Measurements from ENCODE around the gene PCSK6.

DNA sequence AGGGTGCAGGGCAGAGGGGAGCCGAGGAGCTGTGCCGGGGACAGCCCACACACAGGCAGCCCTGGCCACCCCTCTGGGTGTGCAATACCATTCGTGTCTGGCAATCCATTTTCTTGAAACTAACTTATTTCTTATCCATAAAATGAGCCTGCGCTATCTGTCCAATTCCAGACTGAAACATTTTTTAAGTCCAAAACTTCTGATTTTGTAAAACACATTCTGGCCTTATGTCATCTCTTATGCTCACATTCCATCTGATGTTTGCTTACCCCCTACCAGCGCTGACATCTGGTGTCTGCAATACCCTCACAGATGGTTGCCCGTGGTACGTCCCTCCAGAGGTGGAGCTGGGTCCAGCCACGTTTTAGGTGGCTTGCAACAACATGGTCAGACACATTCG lies 31.8 kb downstream of the PCSK6 start:
- no peak for TF ChIP-seq CHD2 (IDR thresholded peaks at IDR 0.05; ENCODE audit: low read length)
- TF ChIP-seq TAF1 (IDR thresholded peaks at IDR 0.05; ENCODE audit: low read depth, low read length), result no peak
- TF ChIP-seq, protein P1, sequence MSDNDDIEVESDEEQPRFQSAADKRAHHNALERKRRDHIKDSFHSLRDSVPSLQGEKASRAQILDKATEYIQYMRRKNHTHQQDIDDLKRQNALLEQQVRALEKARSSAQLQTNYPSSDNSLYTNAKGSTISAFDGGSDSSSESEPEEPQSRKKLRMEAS (IDR thresholded peaks at IDR 0.05), result no peak
- no peak for TF ChIP-seq CHD1 (IDR thresholded peaks at IDR 0.05; ENCODE audit: low read depth, low read length)
- TF ChIP-seq SUZ12 (IDR thresholded peaks at IDR 0.05; ENCODE audit: low read length), result no peak
- TF ChIP-seq POLR2A (IDR thresholded peaks at IDR 0.05; ENCODE audit: control extremely low read depth in 1 of 2, low read depth in 2 of 2, low read length in 2 of 2), result no peak
- no peak for TF ChIP-seq TCF12 (IDR thresholded peaks at IDR 0.05; ENCODE audit: low read depth, low read length)
- TF ChIP-seq, protein P2, sequence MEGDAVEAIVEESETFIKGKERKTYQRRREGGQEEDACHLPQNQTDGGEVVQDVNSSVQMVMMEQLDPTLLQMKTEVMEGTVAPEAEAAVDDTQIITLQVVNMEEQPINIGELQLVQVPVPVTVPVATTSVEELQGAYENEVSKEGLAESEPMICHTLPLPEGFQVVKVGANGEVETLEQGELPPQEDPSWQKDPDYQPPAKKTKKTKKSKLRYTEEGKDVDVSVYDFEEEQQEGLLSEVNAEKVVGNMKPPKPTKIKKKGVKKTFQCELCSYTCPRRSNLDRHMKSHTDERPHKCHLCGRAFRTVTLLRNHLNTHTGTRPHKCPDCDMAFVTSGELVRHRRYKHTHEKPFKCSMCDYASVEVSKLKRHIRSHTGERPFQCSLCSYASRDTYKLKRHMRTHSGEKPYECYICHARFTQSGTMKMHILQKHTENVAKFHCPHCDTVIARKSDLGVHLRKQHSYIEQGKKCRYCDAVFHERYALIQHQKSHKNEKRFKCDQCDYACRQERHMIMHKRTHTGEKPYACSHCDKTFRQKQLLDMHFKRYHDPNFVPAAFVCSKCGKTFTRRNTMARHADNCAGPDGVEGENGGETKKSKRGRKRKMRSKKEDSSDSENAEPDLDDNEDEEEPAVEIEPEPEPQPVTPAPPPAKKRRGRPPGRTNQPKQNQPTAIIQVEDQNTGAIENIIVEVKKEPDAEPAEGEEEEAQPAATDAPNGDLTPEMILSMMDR (IDR thresholded peaks at IDR 0.05; ENCODE audit: control extremely low read depth in 1 of 3, insufficient read depth in 1 of 3, low read depth in 1 of 3, low read length in 3 of 3), result no peak
- no peak for TF ChIP-seq CEBPB (IDR thresholded peaks at IDR 0.05; ENCODE audit: low read depth, low read length)
- TF ChIP-seq EZH2 (IDR thresholded peaks at IDR 0.05; ENCODE audit: low read depth, low read length, severe bottlenecking), result no peak
- no peak for TF ChIP-seq KDM5A (IDR thresholded peaks at IDR 0.05; ENCODE audit: low read length)

All from H1 (cell line).